Smooth muscle cell (in vitro differentiated cells): ENCODE data around the gene HDAC4. TPM values are rescaled to one million over a fixed set of nuclear protein-coding genes. Genes with fewer than 3 reads are reported as not detected.

Experiments
- DNase-seq: peaks from one replicate; lab custom pipeline; 2025; ENCODE audit not compliant: unreplicated experiment; lab: John Stamatoyannopoulos, UW
- H2AFZ ChIP-seq: fragments of 200-600 bp; sonication (generic); 2 replicates; pipeline ENCODE4 v1.6.0; 2016; ENCODE audit warnings: antibody characterized with exemption, low read depth, mild to moderate bottlenecking
- H3F3A ChIP-seq: fragments of 200-600 bp; sonication (generic); 2 replicates; pipeline ENCODE4 v1.6.0; 2017; ENCODE audit warnings: antibody characterized with exemption, low read depth
- H3K27ac ChIP-seq: fragments of 200-600 bp; sonication (generic); 2 replicates; pipeline ENCODE4 v1.5.1; 2016; ENCODE audit warnings: low read depth, mild to moderate bottlenecking
- H3K27me3 ChIP-seq: fragments of 200-600 bp; sonication (generic); 2 replicates; pipeline ENCODE4 v1.6.1; 2016; ENCODE audit warnings: low read depth, mild to moderate bottlenecking
- H3K36me3 ChIP-seq: fragments of 200-600 bp; sonication (generic); 2 replicates; pipeline ENCODE4 v1.5.1; 2016; ENCODE audit warnings: low read depth
- H3K4me1 ChIP-seq: fragments of 200-600 bp; sonication (generic); 2 replicates; pipeline ENCODE4 v1.5.1; 2016; ENCODE audit warnings: low read depth
- H3K4me2 ChIP-seq: fragments of 200-600 bp; sonication (generic); 2 replicates; pipeline ENCODE4 v1.6.0; 2016; ENCODE audit warnings: mild to moderate bottlenecking
- H3K4me3 ChIP-seq: fragments of 200-600 bp; sonication (generic); 2 replicates; pipeline ENCODE4 v1.5.1; 2016; ENCODE audit warnings: mild to moderate bottlenecking
- H3K79me2 ChIP-seq: fragments of 200-600 bp; sonication (generic); 2 replicates; pipeline ENCODE4 v1.6.0; 2016; ENCODE audit warnings: low read depth, mild to moderate bottlenecking
- H3K9ac ChIP-seq: fragments of 200-600 bp; sonication (generic); 2 replicates; pipeline ENCODE4 v1.6.0; 2016; ENCODE audit warnings: low read depth
- H3K9me3 ChIP-seq: fragments of 200-600 bp; sonication (generic); replicated peaks from 2 replicates; pipeline ENCODE4 v1.5.1; 2016; ENCODE audit warnings: low read depth
- H4K20me1 ChIP-seq: fragments of 200-600 bp; sonication (generic); 2 replicates; pipeline ENCODE4 v1.6.0; 2016; ENCODE audit warnings: low read depth
- WGBS: methylation state at CpG from one replicate; pipeline ENCODE4 v1.1.7; 2016; ENCODE audit warnings: low lambda C conversion rate; 5-methylcytosine and 5-hydroxymethylcytosine counted together
- polyA plus RNA-seq: library from polyadenylated mRNA; unstranded; fragments of >200 nt; fragmentation: Nextera tagmentation; extraction: Ambion mirVana; gene quantifications from 2 replicates; pipeline ENCODE4 v1.2.1, GENCODE V29; 2016
- total RNA-seq: library from RNA; depleted of rRNA; stranded (reverse); fragments of >200 nt; gene quantifications from 2 replicates; pipeline ENCODE4 v1.2.3, GENCODE V29; 2014
- TF ChIP-seq, protein P1 (sequence below): fragments of 200-600 bp; sonication (generic); IDR thresholded peaks from 2 replicates; pipeline ENCODE4 v1.5.1; 2017; ENCODE audit warnings: borderline replicate concordance, mild to moderate bottlenecking, antibody characterized with exemption; ENCODE audit not compliant: insufficient read depth, poor library complexity, severe bottlenecking

Gene HDAC4
- total and polyA plus RNA-seq, 2 experiments from 2014 or later, result 6.2 to 35.7 TPM

DNA sequence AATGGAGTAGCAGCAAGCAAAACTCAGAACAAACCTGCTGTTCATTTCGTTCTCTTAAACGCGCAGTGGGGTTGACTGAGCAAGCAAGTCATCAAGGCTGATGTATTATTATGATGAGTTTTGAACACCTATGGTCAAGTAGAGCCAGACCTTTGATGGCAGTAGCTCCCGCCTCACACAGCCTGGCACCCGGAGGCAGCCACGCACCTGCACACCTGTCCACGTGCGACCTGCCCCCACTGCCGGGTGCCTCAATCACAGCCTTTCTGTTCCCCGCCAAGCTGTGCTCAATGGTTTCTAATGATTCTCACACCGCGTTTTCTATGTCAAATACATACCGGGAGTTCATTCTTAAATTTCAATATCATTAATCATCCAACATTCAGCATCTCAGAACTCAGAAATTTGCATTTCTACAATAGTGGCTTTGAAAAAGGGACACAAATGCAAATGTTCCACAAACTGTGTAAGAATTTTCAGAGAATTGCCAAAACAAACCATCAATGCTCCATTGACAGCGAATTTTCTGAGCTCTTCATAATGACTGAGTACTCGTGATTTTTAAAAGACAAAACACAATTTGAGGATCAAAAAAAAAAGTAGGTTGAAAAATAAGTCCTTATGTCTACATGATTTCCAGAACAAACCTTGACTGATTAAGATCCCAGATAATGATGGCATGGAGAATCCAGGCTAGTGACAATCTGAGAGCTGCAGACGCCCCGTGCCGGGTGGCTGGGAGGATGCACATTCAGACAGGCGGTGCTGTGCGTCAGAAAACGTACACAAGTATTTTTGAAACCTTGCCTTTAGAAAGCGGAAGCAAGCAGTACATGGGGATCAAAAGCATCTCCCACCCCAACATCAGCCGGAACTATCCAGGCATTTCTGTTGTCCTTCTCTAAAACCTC, 56.6 kb downstream of the HDAC4 start:
- Histone ChIP-seq H4K20me1 (peaks cover 98% of the 10 kb centered on the region), H3K9me3 (no peaks in the 10 kb centered on the region), H3K27ac (no peak overlapping the region), H3K79me2 (peaks cover 46% of the 10 kb centered on the region), H2AFZ (no peak overlapping the region), H3K9ac (no peak overlapping the region), H3K4me3 (no peak overlapping the region), H3F3A (peaks cover 4% of the 10 kb centered on the region), H3K4me1 (peaks cover under 1% of the 10 kb centered on the region), H3K27me3 (no peaks in the 10 kb centered on the region), H3K4me2 (no peak overlapping the region), H3K36me3 (no peaks in the 10 kb centered on the region)
- WGBS, result 94% methylated on average over 23 of the region's 23 CpGs
- no peak for DNase-seq
- TF ChIP-seq, protein P1, sequence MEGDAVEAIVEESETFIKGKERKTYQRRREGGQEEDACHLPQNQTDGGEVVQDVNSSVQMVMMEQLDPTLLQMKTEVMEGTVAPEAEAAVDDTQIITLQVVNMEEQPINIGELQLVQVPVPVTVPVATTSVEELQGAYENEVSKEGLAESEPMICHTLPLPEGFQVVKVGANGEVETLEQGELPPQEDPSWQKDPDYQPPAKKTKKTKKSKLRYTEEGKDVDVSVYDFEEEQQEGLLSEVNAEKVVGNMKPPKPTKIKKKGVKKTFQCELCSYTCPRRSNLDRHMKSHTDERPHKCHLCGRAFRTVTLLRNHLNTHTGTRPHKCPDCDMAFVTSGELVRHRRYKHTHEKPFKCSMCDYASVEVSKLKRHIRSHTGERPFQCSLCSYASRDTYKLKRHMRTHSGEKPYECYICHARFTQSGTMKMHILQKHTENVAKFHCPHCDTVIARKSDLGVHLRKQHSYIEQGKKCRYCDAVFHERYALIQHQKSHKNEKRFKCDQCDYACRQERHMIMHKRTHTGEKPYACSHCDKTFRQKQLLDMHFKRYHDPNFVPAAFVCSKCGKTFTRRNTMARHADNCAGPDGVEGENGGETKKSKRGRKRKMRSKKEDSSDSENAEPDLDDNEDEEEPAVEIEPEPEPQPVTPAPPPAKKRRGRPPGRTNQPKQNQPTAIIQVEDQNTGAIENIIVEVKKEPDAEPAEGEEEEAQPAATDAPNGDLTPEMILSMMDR, result no peak

DNA sequence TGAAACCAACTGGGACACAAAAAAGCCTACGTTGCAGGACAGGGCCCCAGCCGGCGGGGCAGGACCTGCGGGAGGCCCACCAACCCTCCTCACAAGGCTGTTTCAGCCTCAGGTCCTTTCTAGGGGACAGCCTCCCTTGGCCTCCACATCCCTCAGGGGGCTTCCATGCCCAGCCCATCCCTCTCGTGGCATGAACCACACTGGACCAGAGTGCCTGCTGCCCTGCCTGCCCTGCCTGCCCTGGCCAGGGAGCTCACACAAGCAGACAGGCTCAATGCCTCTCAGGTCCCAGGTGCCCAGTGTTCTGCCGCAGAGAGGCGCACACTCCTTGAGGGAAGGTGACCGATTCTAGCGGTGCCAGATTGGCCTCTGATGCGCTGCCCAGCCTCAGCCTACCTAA, 57.4 kb downstream of the HDAC4 start:
- WGBS, result 100% methylated on average over 10 of the region's 10 CpGs
- Histone ChIP-seq H3K4me3 (no peak overlapping the region), H3K79me2 (peaks cover 52% of the 10 kb centered on the region), H3K9me3 (no peaks in the 10 kb centered on the region), H4K20me1 (peaks cover 98% of the 10 kb centered on the region), H3K36me3 (no peaks in the 10 kb centered on the region), H3K27me3 (no peaks in the 10 kb centered on the region), H3F3A (peaks cover 4% of the 10 kb centered on the region), H3K4me1 (no peaks in the 10 kb centered on the region), H3K4me2 (no peak overlapping the region), H3K27ac (no peak overlapping the region), H3K9ac (no peak overlapping the region), H2AFZ (no peak overlapping the region)
- TF ChIP-seq, protein P1, result no peak
- no peak for DNase-seq

DNA sequence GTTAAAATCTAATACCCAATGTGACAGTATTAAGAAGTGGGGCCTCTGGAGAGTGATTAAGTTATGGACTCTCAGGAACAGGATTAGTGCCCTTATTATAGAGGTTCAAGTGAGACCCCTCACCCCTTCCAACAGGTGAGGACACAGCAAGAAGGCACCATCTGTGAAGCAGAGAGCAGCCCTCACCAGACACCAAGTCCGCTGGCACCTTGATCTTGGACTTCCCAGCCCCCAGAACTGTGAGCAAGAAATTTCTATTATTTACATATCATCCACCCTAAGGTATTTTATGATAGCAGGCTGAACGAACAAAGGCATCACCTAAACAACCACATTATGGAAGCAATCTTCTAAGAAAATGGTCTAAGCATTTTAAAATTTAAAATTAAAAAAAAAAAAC, 59.0 kb downstream of the HDAC4 start:
- no peaks in the 10 kb centered on the region for H3K4me1 ChIP-seq
- H3K4me2 ChIP-seq, result no peak overlapping the region
- TF ChIP-seq, protein P1, result no peak
- DNase-seq, result no peak
- peaks cover 54% of the 10 kb centered on the region for H3K79me2 ChIP-seq
- no peak overlapping the region for H3K9ac ChIP-seq
- H3K36me3 ChIP-seq, result no peaks in the 10 kb centered on the region
- WGBS, result 100% methylated on average over 2 of the region's 2 CpGs
- peaks cover 100% of the 10 kb centered on the region for H4K20me1 ChIP-seq
- no peaks in the 10 kb centered on the region for H3K9me3 ChIP-seq
- H3K27me3 ChIP-seq, result no peaks in the 10 kb centered on the region
- no peak overlapping the region for H3K4me3 ChIP-seq
- H3F3A ChIP-seq, result no peaks in the 10 kb centered on the region
- no peak overlapping the region for H2AFZ ChIP-seq
- H3K27ac ChIP-seq, result no peak overlapping the region

GRCh38 chr2:239341146-239341732, 59.6 kb downstream of the HDAC4 start:
- Histone ChIP-seq H3K4me1 (no peaks in the 10 kb centered on the region), H4K20me1 (peaks cover 100% of the 10 kb centered on the region), H3K27me3 (no peaks in the 10 kb centered on the region), H3K4me3 (no peak overlapping the region), H2AFZ (no peak overlapping the region), H3K9me3 (no peaks in the 10 kb centered on the region), H3F3A (no peaks in the 10 kb centered on the region), H3K9ac (no peak overlapping the region), H3K79me2 (peaks cover 51% of the 10 kb centered on the region), H3K4me2 (no peak overlapping the region), H3K27ac (no peak overlapping the region), H3K36me3 (no peaks in the 10 kb centered on the region)
- 97% methylated on average over 8 of the region's 8 CpGs for WGBS
- TF ChIP-seq, protein P1, result no peak
- DNase-seq, result no peak
